Neural cell (in vitro differentiated cells): ENCODE results near the gene EIF2B2.

ENCODE experiments used
- EP300 ChIP-seq: fragments of 450-650 bp; conservative IDR thresholded peaks from 2 replicates; pipeline ENCODE4 v1.6.1; 2014; ENCODE audit warnings: antibody characterized with exemption, mild to moderate bottlenecking, moderate library complexity; ENCODE audit not compliant: poor library complexity, severe bottlenecking
- EZH2 ChIP-seq: fragments of 200-600, 300-800 bp; shearing (Covaris generic), sonication (generic); IDR thresholded peaks from 2 replicates; pipeline ENCODE4 v1.6.1; 2014; ENCODE audit warnings: antibody characterized with exemption, low read length, borderline replicate concordance, mild to moderate bottlenecking; ENCODE audit not compliant: insufficient read depth, poor library complexity, severe bottlenecking
- POLR2AphosphoS5 ChIP-seq: IDR thresholded peaks from 2 replicates; pipeline ENCODE4 v1.6.1; 2012
- RAD21 ChIP-seq: fragments of 450-650 bp; conservative IDR thresholded peaks from 2 replicates; pipeline ENCODE4 v1.6.1; 2014; ENCODE audit warnings: antibody characterized with exemption, mild to moderate bottlenecking, moderate library complexity
- TF ChIP-seq, protein P1 (sequence below): fragments of 450-650 bp; IDR thresholded peaks from 2 replicates; pipeline ENCODE4 v1.5.1; 2014; ENCODE audit warnings: antibody characterized with exemption, mild to moderate bottlenecking, moderate library complexity; ENCODE audit not compliant: poor library complexity, severe bottlenecking

DNA sequence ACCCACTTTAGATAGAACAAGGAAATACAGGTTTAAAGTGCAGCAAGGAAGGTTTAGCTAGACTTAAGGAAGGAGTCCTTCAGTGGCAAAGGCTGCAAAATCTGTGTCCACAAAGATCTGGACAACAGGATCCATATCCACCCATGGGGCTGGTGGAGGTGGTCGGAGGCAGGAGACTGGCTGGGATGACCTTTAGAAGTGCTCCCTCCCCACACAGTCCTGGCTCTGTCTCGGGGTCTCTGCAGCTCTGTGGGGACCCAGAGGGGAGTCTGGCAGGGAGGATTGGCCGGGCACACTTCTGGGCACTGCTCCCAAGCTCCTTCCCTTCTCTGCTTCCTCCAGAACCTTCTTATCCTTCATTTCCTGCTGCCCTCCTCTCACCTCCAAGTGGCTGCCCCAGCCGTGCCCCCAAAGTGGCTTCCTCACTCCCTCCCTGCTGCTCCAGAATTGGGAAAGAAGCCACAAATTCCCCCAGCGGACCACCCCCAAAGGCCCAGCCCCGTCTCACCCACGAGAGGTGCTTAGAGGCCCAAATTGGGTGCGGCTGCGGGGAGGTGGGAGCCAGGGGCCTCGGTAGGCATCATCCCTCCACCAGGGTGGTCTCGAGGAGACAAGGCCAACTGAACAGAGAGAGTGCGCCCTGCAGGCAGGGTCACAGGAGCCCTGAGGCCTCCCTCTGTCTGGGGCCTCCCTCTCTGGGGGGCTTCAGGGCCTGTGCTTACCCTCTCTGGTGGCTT lies 25.4 kb upstream of the EIF2B2 start:
- TF ChIP-seq EZH2 (no peak), POLR2AphosphoS5 (no peak), RAD21 (no peak), EP300 (no peak)
- TF ChIP-seq, protein P1, sequence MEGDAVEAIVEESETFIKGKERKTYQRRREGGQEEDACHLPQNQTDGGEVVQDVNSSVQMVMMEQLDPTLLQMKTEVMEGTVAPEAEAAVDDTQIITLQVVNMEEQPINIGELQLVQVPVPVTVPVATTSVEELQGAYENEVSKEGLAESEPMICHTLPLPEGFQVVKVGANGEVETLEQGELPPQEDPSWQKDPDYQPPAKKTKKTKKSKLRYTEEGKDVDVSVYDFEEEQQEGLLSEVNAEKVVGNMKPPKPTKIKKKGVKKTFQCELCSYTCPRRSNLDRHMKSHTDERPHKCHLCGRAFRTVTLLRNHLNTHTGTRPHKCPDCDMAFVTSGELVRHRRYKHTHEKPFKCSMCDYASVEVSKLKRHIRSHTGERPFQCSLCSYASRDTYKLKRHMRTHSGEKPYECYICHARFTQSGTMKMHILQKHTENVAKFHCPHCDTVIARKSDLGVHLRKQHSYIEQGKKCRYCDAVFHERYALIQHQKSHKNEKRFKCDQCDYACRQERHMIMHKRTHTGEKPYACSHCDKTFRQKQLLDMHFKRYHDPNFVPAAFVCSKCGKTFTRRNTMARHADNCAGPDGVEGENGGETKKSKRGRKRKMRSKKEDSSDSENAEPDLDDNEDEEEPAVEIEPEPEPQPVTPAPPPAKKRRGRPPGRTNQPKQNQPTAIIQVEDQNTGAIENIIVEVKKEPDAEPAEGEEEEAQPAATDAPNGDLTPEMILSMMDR, result no peak
